Uterus (tissue), 2 donors: Measurements from ENCODE around the gene ZNF789.

ENCODE experiments used
- CTCF ChIP-seq, 4 experiments: fragments of 200-600 bp in 2 of 4; fragments of 450-650 bp in 2 of 4; sonication (generic) in 2 of 4; IDR thresholded peaks; one replicate each; pipeline ENCODE4 v1.5.1; 2016 to 2019; ENCODE audit warnings: antibody characterized with exemption in 4 of 4, mild to moderate bottlenecking in 2 of 4, moderate library complexity in 1 of 4
- POLR2A ChIP-seq, 2 donors: fragments of 450-650 bp; IDR thresholded peaks; one replicate each; pipeline ENCODE4 v1.6.1; 2016; ENCODE audit warnings: antibody characterized with exemption in 2 of 2, mild to moderate bottlenecking in 1 of 2, moderate library complexity in 1 of 2

- TF ChIP-seq CTCF (IDR thresholded peaks at IDR 0.05), result no peak
- TF ChIP-seq POLR2A (IDR thresholded peaks at IDR 0.05), result no peak
Measured at GRCh38 chr7:99459087-99459486, 13.6 kb upstream of the ZNF789 start.
